GDM1 (cell line): Measurements from ENCODE around the gene TMEM141.
"Not testable (repeated sequence)": the region's sequence is repeated elsewhere in the genome, so short reads cannot be mapped to it uniquely, and the experiment has no call there.

ENCODE experiments used
- DNase-seq: peaks from one replicate; lab custom pipeline; 2025; lab: John Stamatoyannopoulos, UW

TMEM141 gene

DNA sequence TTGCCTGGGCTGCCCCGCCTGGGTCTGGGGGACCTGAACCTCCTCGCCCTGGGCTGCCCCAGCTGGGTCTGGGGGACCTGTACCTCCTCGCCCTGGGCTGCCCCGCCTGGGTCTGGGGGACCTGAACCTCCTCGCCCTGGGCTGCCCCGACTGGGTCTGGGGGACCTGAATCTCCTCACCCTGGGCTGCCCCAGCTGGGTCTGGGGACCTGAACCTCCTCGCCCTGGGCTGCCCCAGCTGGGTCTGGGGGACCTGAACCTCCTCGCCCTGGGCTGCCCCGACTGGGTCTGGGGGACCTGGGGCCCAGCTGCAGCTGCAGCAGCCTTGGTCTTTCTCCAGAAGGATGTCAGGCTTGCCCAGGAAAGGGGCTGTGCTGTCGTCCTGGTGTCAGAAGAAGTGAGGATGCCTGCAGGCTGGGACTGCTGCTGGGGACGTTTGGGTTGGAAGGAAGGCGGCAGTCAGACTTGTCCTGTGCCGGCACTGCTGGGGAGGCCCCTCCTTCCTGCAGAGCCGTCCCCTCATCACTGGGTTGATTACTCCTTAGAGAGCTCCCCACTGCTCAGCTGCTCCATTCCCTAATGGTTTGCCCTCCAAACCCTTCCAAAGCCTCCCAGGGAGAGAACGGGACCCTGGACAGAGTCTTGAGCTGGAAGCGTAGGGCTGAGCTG, 42.4 kb downstream of the TMEM141 start:
- DNase-seq = not testable (repeated sequence)

DNA sequence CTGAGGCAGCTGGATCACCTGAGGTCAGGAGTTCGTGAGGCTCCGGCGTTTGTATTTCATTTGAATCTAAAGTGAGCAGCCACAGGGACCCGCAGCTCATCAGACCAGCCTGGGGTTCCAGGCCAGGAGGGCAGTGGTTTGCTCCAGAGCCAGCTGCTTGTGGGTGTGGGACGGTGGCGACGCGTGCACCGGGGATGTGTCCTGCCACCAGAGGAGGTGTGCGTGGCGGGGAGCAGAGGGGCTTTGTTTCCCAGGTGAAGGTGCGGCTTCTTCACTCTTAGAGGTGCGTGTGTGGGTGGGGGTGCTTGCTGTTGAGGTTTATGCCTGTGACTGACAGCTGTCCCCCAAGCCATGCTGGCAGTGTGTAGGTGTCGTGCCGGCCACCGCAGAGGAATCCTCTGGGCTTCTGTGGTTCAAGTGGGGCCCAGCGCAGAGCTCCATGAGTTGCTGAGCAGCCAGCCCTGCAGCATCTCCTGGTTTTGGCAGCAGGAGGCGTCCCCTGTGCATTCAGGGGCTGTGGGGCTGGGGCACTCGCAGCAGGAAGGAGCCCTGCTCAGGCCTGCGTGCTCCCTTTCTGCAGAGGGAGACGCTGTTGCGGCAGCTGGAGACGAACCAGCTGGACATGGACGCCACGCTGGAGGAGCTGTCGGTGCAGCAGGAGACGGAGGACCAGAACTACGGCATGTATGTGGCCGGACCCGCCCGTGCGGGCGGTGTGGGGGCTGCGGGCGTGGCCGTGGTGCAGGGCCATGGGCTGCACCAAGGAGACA, 44.2 kb downstream of the TMEM141 start:
- no peak for DNase-seq

DNA sequence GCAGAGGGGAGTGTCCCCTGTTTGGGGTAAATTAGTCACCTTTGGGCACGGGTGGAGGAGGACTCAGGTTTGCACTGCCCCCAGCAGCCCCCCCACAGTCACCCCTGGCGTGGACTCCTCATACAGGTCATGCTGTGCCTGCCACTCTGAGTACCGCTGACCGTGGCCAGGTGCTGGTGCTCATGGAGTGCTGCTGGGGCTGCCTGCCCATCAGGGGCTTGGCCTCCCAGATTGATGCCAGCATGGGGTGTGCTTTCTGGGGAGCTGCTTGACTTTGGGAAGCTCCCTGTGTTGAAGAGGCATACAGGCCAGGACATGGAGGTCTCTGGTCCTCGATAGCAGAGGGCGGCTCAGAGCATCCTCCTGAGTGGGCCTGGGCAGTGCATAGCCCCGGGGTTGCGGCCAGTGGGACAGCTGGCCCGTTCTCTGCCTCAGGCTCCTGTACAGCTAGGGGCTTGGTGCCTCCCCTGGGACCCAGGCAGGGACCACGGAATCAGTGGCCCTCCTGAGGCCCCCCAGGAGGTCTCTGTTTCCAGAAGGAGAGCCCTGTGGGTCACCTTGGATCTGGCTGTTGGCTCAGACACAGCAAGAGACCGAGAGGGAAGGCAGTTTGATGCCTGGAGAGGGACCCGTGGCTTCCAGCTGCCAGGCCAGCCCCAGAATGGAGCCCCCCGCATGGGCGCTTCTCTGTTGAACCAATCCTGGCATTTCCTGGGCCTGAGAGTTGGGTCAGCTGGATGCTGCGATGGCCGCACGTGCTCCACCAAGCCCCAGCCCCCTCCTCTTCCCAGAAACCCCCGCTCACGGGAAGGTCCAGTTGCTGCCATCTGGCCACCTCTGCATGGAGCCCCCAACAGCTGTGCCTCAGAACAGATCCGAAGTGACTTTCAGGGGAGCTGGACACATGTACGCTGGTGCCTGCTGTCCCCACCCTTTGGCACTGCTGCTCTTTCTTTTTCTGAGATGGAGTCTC, 45.1 kb downstream of the TMEM141 start:
- DNase-seq = no peak

DNA sequence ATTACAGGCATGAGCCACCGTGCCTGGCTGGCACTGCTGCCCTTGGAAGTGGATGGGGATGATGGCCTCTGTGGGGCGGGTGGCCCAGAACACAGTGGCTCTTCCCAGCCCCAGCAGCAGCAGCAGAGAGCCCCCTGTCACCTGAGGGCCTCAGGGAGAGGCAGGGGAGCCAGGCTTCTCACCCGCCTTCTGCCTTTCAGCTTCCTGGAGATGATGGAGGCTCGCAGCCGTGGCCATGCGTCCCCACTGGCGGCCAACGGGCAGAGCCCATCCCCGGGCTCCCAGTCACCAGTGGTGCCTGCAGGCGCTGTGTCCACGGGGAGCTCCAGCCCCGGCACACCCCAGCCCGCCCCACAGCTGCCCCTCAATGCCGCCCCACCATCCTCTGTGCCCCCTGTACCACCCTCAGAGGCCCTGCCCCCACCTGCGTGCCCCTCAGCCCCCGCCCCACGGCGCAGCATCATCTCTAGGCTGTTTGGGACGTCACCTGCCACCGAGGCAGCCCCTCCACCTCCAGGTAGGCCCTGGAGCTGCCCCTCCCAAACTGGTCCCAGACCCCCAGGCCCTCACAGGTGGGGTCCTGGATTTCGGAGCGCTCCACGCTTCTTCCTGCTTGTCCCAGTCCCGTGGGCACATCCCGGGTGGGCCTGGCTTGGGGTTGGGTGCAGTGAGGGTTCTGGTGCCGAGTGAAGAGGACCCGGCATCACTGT, 46.2 kb downstream of the TMEM141 start:
- no peak for DNase-seq

DNA sequence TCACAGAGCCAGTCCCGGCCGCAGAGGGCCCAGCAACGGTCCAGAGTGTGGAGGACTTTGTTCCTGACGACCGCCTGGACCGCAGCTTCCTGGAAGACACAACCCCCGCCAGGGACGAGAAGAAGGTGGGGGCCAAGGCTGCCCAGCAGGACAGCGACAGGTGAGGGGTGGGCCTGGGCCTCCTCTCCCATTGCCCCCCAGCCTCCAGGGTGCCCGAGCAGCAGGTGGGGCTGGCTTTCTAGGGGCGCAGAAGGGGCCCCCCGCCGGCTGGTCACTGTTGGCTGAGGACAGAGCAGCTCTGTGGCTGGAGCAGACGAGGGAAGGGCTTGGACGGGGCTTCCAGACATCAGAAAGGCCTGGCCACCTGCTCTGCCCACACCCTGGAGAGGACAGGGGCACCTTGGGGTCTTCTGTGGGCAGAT, 46.7 kb downstream of the TMEM141 start:
- DNase-seq = not testable (repeated sequence)

DNA sequence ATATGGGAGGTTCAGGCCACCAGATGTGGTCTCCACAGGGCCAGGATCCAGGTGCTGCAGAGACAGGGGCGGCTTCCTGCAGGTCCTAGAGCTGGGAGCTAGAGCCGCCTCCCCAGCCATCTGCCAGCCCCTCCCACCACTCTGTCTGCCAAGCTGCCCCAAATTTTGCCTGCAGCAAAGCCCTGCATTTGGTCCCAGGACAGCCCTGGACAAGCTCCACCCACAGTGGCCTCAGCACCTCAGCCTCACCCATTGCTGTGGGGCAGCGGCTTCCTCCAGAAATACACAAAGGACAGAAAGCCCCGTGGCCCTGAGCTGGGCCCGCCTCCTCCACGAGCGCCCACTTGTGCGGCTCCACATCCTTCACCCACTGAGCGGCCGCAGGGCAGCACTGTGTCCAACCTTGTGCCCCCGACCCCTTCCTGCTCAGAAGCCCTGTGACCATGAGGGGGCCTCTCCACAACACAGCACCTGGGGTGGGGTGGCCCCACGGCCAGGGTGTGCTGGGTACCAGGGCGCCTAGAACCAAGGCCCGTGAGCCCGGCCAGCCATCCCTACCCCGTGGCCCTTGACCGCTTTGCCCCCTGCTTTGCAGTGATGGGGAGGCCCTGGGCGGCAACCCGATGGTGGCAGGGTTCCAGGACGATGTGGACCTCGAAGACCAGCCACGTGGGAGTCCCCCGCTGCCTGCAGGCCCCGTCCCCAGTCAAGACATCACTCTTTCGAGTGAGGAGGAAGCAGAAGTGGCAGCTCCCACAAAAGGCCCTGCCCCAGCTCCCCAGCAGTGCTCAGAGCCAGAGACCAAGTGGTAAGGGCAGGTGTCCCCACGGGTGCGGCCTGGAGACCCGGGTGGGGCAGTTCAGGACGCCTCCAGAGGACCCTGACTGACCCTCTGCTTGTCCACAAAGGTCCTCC, 47.4 kb downstream of the TMEM141 start:
- no peak for DNase-seq

DNA sequence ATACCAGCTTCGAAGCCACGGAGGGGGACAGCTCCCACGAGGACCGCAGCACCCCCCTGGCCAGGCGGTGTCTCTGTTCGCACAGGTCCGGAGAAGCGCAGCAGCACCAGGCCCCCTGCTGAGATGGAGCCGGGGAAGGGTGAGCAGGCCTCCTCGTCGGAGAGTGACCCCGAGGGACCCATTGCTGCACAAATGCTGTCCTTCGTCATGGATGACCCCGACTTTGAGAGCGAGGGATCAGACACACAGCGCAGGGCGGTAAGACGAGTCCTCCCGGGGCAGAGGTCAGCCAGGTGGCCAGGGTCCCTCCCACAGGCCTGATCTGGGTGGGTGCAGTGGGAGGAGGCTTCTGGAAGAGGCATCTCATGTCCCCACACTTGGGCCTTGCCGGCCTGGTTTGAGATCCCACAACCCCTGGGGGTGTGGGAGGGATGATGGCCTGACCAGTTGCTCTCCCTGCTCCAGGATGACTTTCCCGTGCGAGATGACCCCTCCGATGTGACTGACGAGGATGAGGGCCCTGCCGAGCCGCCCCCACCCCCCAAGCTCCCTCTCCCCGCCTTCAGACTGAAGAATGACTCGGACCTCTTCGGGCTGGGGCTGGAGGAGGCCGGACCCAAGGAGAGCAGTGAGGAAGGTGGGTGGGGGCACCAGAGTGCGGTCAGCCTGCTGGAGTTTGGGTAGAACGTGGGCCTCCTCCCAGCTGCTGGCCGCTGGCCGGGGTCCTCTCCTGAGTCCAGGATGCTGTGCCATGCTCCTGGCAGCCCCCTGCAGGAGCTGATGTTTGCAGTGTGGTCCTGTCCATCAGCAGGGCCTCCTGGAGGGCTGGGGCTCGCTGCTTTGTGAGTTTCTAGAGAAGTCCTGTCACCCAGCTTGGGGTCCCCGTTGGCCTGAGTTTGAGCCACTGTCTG, 48.3 kb downstream of the TMEM141 start:
- DNase-seq = no peak

DNA sequence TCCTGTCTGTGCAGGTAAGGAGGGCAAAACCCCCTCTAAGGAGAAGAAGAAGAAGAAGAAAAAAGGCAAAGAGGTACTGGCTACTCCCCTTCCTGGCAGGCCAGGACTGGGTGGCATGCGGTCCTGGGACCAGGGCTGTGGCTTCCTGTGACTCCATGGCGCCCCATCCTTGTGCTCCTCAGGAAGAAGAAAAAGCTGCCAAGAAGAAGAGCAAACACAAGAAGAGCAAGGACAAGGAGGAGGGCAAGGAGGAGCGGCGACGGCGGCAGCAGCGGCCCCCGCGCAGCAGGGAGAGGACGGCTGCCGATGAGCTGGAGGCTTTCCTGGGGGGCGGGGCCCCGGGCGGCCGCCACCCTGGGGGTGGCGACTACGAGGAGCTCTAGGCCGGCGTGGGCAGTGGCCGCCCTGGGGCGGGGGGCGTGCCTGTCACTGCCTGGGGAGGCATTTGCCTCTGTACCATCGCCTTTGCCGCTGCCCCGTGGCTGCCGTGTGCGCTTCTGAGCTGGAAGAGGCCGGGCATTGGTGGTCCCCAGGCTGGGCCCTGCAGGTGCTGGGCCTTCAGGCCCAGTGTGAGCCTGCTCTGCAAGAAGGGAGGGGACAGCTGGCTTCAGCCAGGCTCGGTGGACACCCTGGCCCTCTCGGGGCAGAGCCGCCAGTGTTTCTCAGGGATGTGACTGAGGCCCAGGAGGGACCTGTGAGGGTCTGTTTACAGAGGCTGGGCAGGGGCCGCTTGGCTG, 49.2 kb downstream of the TMEM141 start:
- no peak for DNase-seq

DNA sequence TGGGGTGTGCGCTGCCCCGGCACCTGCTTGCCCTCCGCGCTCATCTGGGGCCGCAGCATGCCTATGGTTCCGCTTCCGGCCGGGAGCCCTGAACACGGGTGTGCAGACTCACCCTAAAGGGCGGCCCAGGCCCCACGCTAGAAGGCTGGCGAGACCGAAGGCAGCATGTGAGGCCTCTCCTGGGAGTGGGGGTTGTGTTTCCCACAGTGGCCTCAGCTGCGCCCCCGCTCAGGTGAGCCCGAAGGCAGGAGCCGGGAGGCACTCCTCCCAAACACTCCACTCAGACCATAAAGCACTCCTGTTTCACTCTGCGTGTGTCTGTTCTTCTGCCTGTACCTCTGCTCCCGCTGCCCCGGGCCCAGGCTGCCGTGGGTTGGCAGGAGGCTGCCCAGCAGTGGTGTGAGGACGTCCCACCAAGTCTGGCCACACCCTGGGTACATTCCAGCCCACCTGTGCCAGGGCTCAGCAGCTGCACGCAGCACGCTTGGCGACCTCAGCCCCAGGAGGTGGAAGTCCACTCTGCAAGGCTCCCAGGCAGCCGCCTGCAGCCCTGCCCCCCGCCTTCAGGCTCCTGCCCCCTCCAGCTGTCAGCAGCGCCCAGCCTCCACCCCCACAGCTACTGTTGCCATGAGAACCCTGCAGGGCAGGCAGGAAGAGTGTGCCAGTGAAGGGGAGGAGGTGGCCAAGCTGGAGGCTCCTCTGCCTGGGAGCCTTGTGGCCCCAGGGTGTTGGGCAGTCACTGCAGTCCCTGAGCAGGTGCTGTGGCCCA, 49.9 kb downstream of the TMEM141 start:
- no peak for DNase-seq

DNA sequence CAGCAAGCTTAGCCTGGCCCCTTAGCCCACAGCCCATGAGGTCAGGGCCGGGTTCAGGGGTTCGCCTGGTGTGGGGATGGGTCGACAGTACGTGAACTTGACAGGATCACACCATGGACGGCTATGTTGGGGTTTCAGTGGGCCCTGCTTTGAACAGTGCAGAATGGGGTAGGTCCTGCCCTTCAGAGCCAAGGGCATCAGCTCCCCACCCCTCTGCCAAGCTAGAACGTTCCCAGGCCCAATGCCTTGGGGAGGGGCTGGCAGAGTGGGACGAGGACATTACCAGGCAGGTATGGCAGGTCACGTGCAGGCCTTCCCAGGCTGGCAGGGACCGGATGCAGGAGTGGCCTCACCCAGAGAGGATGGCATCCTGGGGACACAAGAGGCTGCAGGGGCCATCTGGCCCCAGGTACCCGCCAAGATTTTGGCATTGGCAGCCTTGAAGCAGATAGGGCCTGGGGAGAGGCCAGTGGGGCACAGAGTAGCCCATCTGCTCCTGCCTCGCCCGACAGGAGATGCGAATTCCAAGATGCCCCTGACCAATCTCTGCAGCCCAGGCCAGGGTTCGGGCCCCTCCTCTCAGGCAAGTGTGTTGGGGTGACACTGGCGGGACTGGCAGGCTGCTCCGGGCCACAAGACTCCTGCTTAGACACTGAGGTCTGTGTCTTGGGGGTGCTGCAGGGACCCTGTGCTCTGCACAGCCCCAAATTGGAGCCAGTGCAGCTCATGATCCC, 50.7 kb downstream of the TMEM141 start:
- not testable (repeated sequence) for DNase-seq

DNA sequence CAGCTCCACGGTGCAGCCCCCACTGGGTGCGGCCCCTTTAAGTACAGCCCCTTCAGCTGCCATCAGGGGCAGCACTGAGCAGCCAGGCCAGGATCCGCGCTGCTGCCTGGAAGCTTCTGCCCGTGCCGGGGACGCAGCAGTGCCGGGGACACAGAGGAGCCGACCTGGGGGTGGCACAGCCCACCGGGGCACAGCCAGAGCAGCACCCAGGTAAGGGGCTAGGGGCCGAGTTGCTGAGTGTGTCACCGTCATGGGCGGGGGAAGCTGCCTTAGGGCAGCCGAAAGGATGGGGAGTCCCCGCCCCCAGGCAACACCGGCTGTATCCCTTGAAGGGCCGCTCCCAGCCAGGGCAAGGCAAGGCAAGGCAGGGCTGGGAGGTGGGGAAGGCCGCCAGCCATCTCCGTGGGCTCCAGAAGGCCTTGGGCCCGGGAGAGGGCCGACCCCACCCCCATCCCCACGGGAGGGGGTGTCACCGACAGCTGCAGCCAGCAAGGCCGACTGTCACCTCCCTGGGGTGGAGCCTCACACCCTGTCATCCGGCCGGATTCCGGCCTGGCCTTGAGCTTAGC, 51.3 kb downstream of the TMEM141 start, which contains the start of gene AJM1:
Gene AJM1, plus strand, starts transcription at position 99 of the 569 bp plus-strand sequence. CDS start 1,937 bp downstream, outside the sequence.
- DNase-seq = peak; percentile 60
